PC-9 (cell line): ENCODE data around the gene PPHLN1. TPM values are rescaled to one million over a fixed set of nuclear protein-coding genes. Genes with fewer than 3 reads are reported as not detected.
A peak's percentile ranks its signal among the peaks of the same experiment; 100 is the strongest.

Experiments used
- BruUV-seq: library from RNA; stranded (reverse); fragments of 400-500 nt; replicated peaks from 2 replicates; lab custom pipeline; 2021; lab: Mats Ljungman, UMichigan
- CTCF ChIA-PET: fragments of 300-600 bp; sonication (Branson Sonifier 250); formaldehyde crosslinking; loops from one replicate; lab custom pipeline; 2022; ENCODE audit warnings: antibody characterized with exemption; lab: Charles Lee
- POLR2A ChIA-PET: fragments of 300-600 bp; sonication (Branson Sonifier 250); formaldehyde crosslinking; loops from one replicate; lab custom pipeline; 2022; ENCODE audit warnings: antibody characterized with exemption; ENCODE audit not compliant: unreplicated experiment; lab: Charles Lee
- DNase-seq, 2 experiments: peaks; one replicate each; pipeline versions ENCODE4 v3.0.0 to v3.0.0-alpha.2; 2015 to 2022; ENCODE audit warnings: mixed read lengths in 1 of 2
- H2AFZ ChIP-seq: fragments of 200-600 bp; sonication (generic); 2 replicates; pipeline ENCODE4 v1.8.1; 2017; ENCODE audit warnings: antibody characterized with exemption
- H3F3A ChIP-seq: fragments of 200-600 bp; sonication (generic); 2 replicates; pipeline ENCODE4 v1.8.1; 2017; ENCODE audit warnings: antibody characterized with exemption, mild to moderate bottlenecking, low read depth; ENCODE audit not compliant: insufficient read depth
- H3K27ac ChIP-seq: fragments of 200-600 bp; sonication (generic); 2 replicates; pipeline ENCODE4 v1.6.1; 2016; ENCODE audit warnings: mixed run types
- H3K27me3 ChIP-seq: fragments of 200-600 bp; sonication (generic); 2 replicates; pipeline ENCODE4 v1.6.1; 2016; ENCODE audit warnings: low read depth, mixed run types; ENCODE audit not compliant: insufficient read depth
- H3K36me3 ChIP-seq: fragments of 200-600 bp; sonication (generic); 2 replicates; pipeline ENCODE4 v1.6.1; 2016; ENCODE audit warnings: low read depth, mixed run types
- H3K4me1 ChIP-seq: fragments of 200-600 bp; sonication (generic); replicated peaks from 2 replicates; pipeline ENCODE4 v1.6.1; 2016; ENCODE audit warnings: mixed run types; ENCODE audit not compliant: insufficient read depth
- H3K4me2 ChIP-seq: fragments of 200-600 bp; sonication (generic); 2 replicates; pipeline ENCODE4 v1.6.1; 2017; ENCODE audit warnings: mixed run types
- H3K4me3 ChIP-seq: fragments of 200-600 bp; sonication (generic); 2 replicates; pipeline ENCODE4 v1.6.1; 2016; ENCODE audit warnings: mixed run types
- H3K79me2 ChIP-seq: fragments of 200-600 bp; sonication (generic); 2 replicates; pipeline ENCODE4 v1.6.1; 2017; ENCODE audit warnings: low read depth, mixed run types
- H3K9me2 ChIP-seq: fragments of 200-600 bp; sonication (generic); 2 replicates; pipeline ENCODE4 v1.8.1; 2017; ENCODE audit warnings: mild to moderate bottlenecking; ENCODE audit not compliant: insufficient read depth
- H3K9me3 ChIP-seq: fragments of 200-600 bp; sonication (generic); 2 replicates; pipeline ENCODE4 v1.8.1; 2016; ENCODE audit warnings: low read depth; ENCODE audit not compliant: insufficient read depth
- H4K20me1 ChIP-seq: fragments of 200-600 bp; sonication (generic); 2 replicates; pipeline ENCODE4 v1.8.1; 2017; ENCODE audit not compliant: insufficient read depth
- EZH2 ChIP-seq: fragments of 200-600 bp; sonication (generic); IDR thresholded peaks from 2 replicates; pipeline ENCODE4 v1.8.0; 2017; ENCODE audit warnings: antibody characterized with exemption, low read depth
- intact Hi-C: fragments of 100-400 bp; cut with micrococcal nuclease; formaldehyde crosslinking; loops from one replicate; pipeline ENCODE4 v1.10.0; 2022; ENCODE audit not compliant: unreplicated experiment
- total RNA-seq: library from RNA; stranded (reverse); gene quantifications from 2 replicates; pipeline ENCODE4 v1.2.3, GENCODE V29; 2021
- TF ChIP-seq, protein P1 (sequence below): fragments of 200-600 bp; sonication (generic); conservative IDR thresholded peaks from 2 replicates; pipeline ENCODE4 v1.6.1; 2017; ENCODE audit warnings: mixed run types, antibody characterized with exemption, mild to moderate bottlenecking, moderate library complexity

PPHLN1 gene
- total RNA-seq, 1 experiment from 2014 or later, result 61.9 TPM

DNA sequence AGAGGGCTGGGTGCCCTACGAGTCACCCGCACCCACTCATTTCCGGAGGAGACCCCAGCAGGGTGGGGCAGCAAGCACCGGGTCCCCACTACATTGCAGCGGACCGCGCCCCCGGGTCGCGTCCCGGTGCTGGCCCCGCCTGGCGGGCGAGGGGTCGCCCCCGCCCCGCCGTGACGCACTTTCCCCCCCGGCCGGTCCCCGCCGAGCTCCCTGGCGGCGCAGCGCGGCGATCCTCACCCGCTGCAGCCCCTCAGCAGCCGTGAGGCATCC lies 157.5 kb downstream of the PPHLN1 start:
- no peak for DNase-seq
- Histone ChIP-seq H3K9me3 (no peaks in the 10 kb centered on the region), H3K9me2 (no peaks in the 10 kb centered on the region; the same call in 1 of the 2 replicates), H3K4me2 (peak overlapping the region; percentile 76), H3K79me2 (peaks cover 28% of the 10 kb centered on the region), H3K27me3 (no peaks in the 10 kb centered on the region), H4K20me1 (no peaks in the 10 kb centered on the region), H3K27ac (no peak overlapping the region), H3K4me1 (peaks cover 8% of the 10 kb centered on the region; the same call in 1 of the 2 replicates), H2AFZ (peak overlapping the region; percentile 95), H3K36me3 (no peaks in the 10 kb centered on the region), H3K4me3 (peak overlapping the region; percentile 92), H3F3A (no peaks in the 10 kb centered on the region; the same call in 1 of the 2 replicates)
- ChIA-PET CTCF (interaction anchor here (0.5 to 2.0 kb wide), 3 partner anchors 87 to 176 kb away, joined by 4 to 16 read pairs (median 6); no protein-coding TSS in a partner anchor), POLR2A (interaction anchor here (0.6 to 0.7 kb wide), 2 partner anchors 67 to 85 kb away, joined by 3 to 10 read pairs; no protein-coding TSS in a partner anchor)
- TF ChIP-seq, protein P1, sequence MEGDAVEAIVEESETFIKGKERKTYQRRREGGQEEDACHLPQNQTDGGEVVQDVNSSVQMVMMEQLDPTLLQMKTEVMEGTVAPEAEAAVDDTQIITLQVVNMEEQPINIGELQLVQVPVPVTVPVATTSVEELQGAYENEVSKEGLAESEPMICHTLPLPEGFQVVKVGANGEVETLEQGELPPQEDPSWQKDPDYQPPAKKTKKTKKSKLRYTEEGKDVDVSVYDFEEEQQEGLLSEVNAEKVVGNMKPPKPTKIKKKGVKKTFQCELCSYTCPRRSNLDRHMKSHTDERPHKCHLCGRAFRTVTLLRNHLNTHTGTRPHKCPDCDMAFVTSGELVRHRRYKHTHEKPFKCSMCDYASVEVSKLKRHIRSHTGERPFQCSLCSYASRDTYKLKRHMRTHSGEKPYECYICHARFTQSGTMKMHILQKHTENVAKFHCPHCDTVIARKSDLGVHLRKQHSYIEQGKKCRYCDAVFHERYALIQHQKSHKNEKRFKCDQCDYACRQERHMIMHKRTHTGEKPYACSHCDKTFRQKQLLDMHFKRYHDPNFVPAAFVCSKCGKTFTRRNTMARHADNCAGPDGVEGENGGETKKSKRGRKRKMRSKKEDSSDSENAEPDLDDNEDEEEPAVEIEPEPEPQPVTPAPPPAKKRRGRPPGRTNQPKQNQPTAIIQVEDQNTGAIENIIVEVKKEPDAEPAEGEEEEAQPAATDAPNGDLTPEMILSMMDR, result no peak
- TF ChIP-seq EZH2, result no peak
- BruUV-seq, result no TSS peak
- intact Hi-C loops, result loop anchor here (1.0 to 5.0 kb wide), 3 partner anchors 86 to 799 kb away; no protein-coding TSS in a partner anchor

DNA sequence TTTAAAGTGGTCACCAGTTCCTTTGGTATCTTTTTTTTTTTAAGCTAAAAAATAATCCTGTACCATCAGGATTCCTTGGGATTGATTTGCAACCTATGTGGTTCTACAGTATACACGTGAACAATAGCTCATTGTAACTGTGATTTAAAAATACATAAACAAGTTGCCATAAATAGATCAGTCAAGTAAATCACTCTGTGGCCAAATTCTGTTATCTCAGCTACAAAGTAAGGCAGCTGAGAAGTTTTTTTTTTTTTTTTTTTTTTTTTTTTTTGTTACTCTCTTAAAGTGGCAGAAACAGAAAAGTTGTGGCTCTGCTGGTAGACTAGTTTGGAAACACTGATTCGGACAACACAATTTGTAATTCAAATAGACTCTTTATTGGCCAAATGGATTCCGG lies 159.0 kb downstream of the PPHLN1 start:
- Histone ChIP-seq H4K20me1 (no peaks in the 10 kb centered on the region), H2AFZ (no peak overlapping the region)

DNA sequence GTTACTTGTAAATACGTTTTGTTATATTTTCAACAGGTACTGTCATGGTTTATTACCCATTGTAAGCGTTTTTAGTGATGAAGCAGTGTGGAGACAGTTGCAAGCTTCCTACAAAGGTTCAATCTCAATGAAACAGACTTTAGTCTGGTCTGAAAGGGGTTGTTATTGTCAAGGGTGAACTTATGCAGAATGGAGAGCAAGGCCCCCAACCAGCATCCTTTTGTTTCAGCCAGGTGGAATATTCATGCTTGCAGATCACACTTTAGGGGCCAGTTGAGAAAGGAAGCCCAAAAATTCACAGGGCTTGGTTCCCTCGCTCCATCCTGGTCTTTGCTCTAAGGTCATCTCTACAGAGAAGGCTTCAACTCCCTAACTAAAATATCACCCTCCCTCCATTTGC lies 159.9 kb downstream of the PPHLN1 start:
- H3K36me3 ChIP-seq, result no peaks in the 10 kb centered on the region
- no peaks in the 10 kb centered on the region for H4K20me1 ChIP-seq
- CTCF ChIA-PET, result no interaction called here
- H3K4me2 ChIP-seq, result no peak overlapping the region
- no peak overlapping the region for H2AFZ ChIP-seq
- TF ChIP-seq EZH2, result no peak
- TF ChIP-seq, protein P1, result no peak
- POLR2A ChIA-PET, result no interaction called here
- DNase-seq, result no peak
- no TSS peak for BruUV-seq
- peaks cover 8% of the 10 kb centered on the region; the same call in 1 of the 2 replicates for H3K4me1 ChIP-seq
- H3K27ac ChIP-seq, result no peak overlapping the region
- intact Hi-C loops, result loop anchor here (2.0 kb wide), 1 partner anchor 475 kb away; no protein-coding TSS in a partner anchor
- no peaks in the 10 kb centered on the region; the same call in 1 of the 2 replicates for H3F3A ChIP-seq
- peaks cover 13% of the 10 kb centered on the region for H3K79me2 ChIP-seq
- H3K4me3 ChIP-seq, result no peak overlapping the region
- H3K9me2 ChIP-seq, result no peaks in the 10 kb centered on the region; the same call in 1 of the 2 replicates
- H3K9me3 ChIP-seq, result no peaks in the 10 kb centered on the region
- no peaks in the 10 kb centered on the region for H3K27me3 ChIP-seq

More for the DNA sequence above, 159.0 kb downstream of the PPHLN1 start:
- H3K27me3 ChIP-seq, result no peaks in the 10 kb centered on the region
- no peaks in the 10 kb centered on the region for H3K36me3 ChIP-seq
- no TSS peak for BruUV-seq
- peaks cover 8% of the 10 kb centered on the region; the same call in 1 of the 2 replicates for H3K4me1 ChIP-seq
- H3K79me2 ChIP-seq, result peaks cover 21% of the 10 kb centered on the region
- TF ChIP-seq, protein P1, result no peak
- TF ChIP-seq EZH2, result no peak
- H3K9me3 ChIP-seq, result no peaks in the 10 kb centered on the region
- no peak overlapping the region for H3K4me3 ChIP-seq
- no peak overlapping the region for H3K27ac ChIP-seq
- DNase-seq, result no peak
- H3K9me2 ChIP-seq, result no peaks in the 10 kb centered on the region; the same call in 1 of the 2 replicates
- H3F3A ChIP-seq, result no peaks in the 10 kb centered on the region; the same call in 1 of the 2 replicates
- ChIA-PET POLR2A (no interaction called here), CTCF (interaction anchor here (0.6 to 1.0 kb wide), 2 partner anchors 56 to 84 kb away, joined by 3 read pairs; no protein-coding TSS in a partner anchor)
- intact Hi-C loops, result loop anchor here (2.0 to 5.0 kb wide), 2 partner anchors 272 to 476 kb away; no protein-coding TSS in a partner anchor
- H3K4me2 ChIP-seq, result peak overlapping the region; percentile 76
